ENCODE data around the gene PRKCE. TPM values are rescaled to one million over a fixed set of nuclear protein-coding genes. Genes with fewer than 3 reads are reported as not detected.

Gene PRKCE
- total RNA-seq, 1 donor from 2014 or later: 24.2 TPM

- DNase-seq (ENCODE audit: low spot score): no peak
- no peak overlapping the region for H3K4me3 Mint-ChIP-seq (ENCODE audit: unreplicated experiment)
- no peak overlapping the region for H3K27ac Mint-ChIP-seq (ENCODE audit: unreplicated experiment)
- H3K4me1 Mint-ChIP-seq (ENCODE audit: unreplicated experiment): peaks cover 15% of the 10 kb centered on the region
- no peak for TF ChIP-seq CTCF (IDR thresholded peaks at IDR 0.05; ENCODE audit: unreplicated experiment)
- H3K27me3 Mint-ChIP-seq (ENCODE audit: unreplicated experiment): no peaks in the 10 kb centered on the region
- no peaks in the 10 kb centered on the region for H3K9me3 Mint-ChIP-seq (ENCODE audit: unreplicated experiment)
- no peaks in the 10 kb centered on the region for H3K36me3 Mint-ChIP-seq (ENCODE audit: low read depth, unreplicated experiment)
These were observed 212.6 kb downstream of the PRKCE start for GRCh38 chr2:45864121-45864520.

- no peak for TF ChIP-seq CTCF (IDR thresholded peaks at IDR 0.05; ENCODE audit: unreplicated experiment)
- no peaks in the 10 kb centered on the region for H3K9me3 Mint-ChIP-seq (ENCODE audit: unreplicated experiment)
- no peak overlapping the region for H3K4me3 Mint-ChIP-seq (ENCODE audit: unreplicated experiment)
- H3K4me1 Mint-ChIP-seq (ENCODE audit: unreplicated experiment): no peaks in the 10 kb centered on the region
- H3K27me3 Mint-ChIP-seq (ENCODE audit: unreplicated experiment): peaks cover 3% of the 10 kb centered on the region
- no peak overlapping the region for H3K27ac Mint-ChIP-seq (ENCODE audit: unreplicated experiment)
- peaks cover 4% of the 10 kb centered on the region for H3K36me3 Mint-ChIP-seq (ENCODE audit: low read depth, unreplicated experiment)
- no peak for DNase-seq (ENCODE audit: low spot score)
These were observed 215.9 kb downstream of the PRKCE start for GRCh38 chr2:45867349-45867748.

GRCh38 chr2:45867800-45868199, 216.3 kb downstream of the PRKCE start:
- Mint-ChIP-seq H3K36me3 (ENCODE audit: low read depth, unreplicated experiment) (peaks cover 4% of the 10 kb centered on the region), H3K4me1 (ENCODE audit: unreplicated experiment) (no peaks in the 10 kb centered on the region), H3K9me3 (ENCODE audit: unreplicated experiment) (no peaks in the 10 kb centered on the region), H3K27me3 (ENCODE audit: unreplicated experiment) (peaks cover 3% of the 10 kb centered on the region), H3K27ac (ENCODE audit: unreplicated experiment) (no peak overlapping the region), H3K4me3 (ENCODE audit: unreplicated experiment) (no peak overlapping the region)
- DNase-seq (ENCODE audit: low spot score): no peak
- TF ChIP-seq CTCF (IDR thresholded peaks at IDR 0.05; ENCODE audit: unreplicated experiment): no peak

DNA sequence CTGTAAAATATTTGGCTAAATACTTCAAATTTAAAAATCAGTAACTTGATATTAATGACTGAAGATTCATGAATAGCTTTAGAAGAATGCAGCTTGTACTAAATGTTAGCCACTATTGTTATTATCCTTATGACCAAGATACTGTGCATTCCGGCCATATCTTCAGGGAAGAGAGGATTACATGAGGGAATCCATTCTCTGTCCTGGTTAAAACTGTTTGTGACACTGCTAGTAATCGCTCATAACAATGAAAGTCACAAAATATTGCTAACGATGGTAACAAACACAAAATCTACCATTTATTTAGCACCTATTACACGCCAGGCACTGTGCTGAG, 217.7 kb downstream of the PRKCE start:
- no peak overlapping the region for H3K27ac Mint-ChIP-seq (ENCODE audit: unreplicated experiment)
- H3K9me3 Mint-ChIP-seq (ENCODE audit: unreplicated experiment): no peaks in the 10 kb centered on the region
- no peak for DNase-seq (ENCODE audit: low spot score)
- peaks cover 3% of the 10 kb centered on the region for H3K27me3 Mint-ChIP-seq (ENCODE audit: unreplicated experiment)
- TF ChIP-seq CTCF (IDR thresholded peaks at IDR 0.05; ENCODE audit: unreplicated experiment): no peak
- no peak overlapping the region for H3K4me3 Mint-ChIP-seq (ENCODE audit: unreplicated experiment)
- H3K4me1 Mint-ChIP-seq (ENCODE audit: unreplicated experiment): no peaks in the 10 kb centered on the region
- H3K36me3 Mint-ChIP-seq (ENCODE audit: low read depth, unreplicated experiment): peaks cover 4% of the 10 kb centered on the region

GRCh38 chr2:45871025-45871424, 219.6 kb downstream of the PRKCE start:
- peaks cover 3% of the 10 kb centered on the region for H3K27me3 Mint-ChIP-seq (ENCODE audit: unreplicated experiment)
- no peak overlapping the region for H3K4me3 Mint-ChIP-seq (ENCODE audit: unreplicated experiment)
- no peak overlapping the region for H3K27ac Mint-ChIP-seq (ENCODE audit: unreplicated experiment)

More at GRCh38 chr2:45871025-45871424, 219.6 kb downstream of the PRKCE start:
- no peak for TF ChIP-seq CTCF (IDR thresholded peaks at IDR 0.05; ENCODE audit: unreplicated experiment)
- H3K4me1 Mint-ChIP-seq (ENCODE audit: unreplicated experiment): peaks cover 6% of the 10 kb centered on the region
- DNase-seq (ENCODE audit: low spot score): no peak
- H3K36me3 Mint-ChIP-seq (ENCODE audit: low read depth, unreplicated experiment): peaks cover 10% of the 10 kb centered on the region
- H3K9me3 Mint-ChIP-seq (ENCODE audit: unreplicated experiment): no peaks in the 10 kb centered on the region

Measured in endothelial cell (in vitro differentiated cells).